GM18498 (cell line): ENCODE results near the gene EXOC8.
A peak's percentile ranks its signal among the peaks of the same experiment; 100 is the strongest.
"Not testable (repeated sequence)": the region's sequence is repeated elsewhere in the genome, so short reads cannot be mapped to it uniquely, and the experiment has no call there.

Experiments used
- ATAC-seq: cut with Tn5 transposase; IDR thresholded peaks from one replicate; pipeline ENCODE4 v1.9.1; 2021; ENCODE audit warnings: mild to moderate bottlenecking, moderate library complexity; ENCODE audit not compliant: unreplicated experiment

EXOC8 gene

DNA sequence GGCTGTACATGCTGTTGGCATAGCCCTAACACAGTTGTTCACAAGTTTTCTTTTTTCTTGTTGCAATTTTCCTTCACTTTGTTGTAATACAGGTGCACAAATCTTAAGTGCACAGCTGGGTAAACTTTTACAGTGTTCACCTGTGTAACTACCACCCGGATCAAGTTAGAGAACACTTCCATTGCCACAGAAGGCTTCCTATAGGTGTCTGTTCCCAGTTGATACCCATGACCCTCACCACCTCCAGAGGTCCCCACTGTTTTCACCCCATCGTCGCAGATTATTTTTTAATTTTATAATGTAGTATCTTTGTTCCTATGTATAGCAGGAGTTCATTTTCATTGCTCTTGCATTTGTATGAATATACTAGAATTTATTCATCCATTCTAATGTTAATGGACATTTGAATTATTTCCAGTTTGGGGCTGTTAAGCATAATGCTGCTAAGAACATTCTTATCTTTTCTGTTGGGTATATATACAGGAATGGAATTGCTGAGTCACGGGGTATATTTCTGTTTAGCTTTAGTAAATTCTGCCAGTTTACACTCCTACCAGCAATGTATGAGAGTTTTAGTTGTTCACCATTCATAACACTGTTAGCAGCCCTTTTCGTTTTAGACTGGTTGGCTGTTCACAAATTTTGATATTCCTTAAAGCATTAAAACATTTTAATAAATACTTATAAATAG, 16.8 kb upstream of the EXOC8 start:
- ATAC-seq, result no peak

DNA sequence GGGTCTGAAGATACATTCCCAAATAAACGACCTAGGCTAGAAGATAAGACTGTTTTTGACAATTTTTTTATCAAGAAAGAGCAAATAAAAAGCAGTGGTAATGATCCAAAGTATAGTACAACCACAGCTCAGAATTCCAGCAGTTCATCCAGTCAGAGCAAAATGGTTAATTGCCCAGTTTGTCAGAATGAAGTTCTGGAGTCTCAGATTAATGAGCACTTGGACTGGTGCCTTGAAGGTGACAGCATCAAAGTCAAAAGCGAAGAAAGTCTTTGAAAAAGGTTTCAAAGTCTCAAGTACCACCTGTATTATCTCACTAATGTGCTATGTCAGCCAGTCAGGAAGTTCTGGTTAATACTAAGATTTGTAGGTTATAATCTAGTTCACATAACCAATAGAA, 15.4 kb upstream of the EXOC8 start:
- ATAC-seq, result no peak

DNA sequence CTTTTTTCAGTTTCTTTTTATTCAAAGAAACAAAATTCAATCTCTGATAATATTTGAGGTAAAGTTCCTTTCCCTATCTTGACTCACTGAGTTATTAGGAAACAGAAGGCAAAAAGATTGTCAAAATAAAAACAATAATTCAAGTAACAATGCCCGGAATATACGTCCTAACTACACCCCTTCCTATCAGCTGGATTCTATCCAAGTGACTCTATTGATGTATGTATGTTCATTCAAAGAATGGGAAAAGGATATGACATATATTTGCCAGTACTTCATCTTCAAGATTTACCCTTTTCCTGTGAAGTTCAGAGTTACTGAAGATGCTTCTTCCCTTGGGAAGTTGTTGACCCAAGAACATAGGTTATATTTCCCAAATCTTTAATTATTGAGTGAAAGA, 14.2 kb upstream of the EXOC8 start:
- ATAC-seq, result no peak

DNA sequence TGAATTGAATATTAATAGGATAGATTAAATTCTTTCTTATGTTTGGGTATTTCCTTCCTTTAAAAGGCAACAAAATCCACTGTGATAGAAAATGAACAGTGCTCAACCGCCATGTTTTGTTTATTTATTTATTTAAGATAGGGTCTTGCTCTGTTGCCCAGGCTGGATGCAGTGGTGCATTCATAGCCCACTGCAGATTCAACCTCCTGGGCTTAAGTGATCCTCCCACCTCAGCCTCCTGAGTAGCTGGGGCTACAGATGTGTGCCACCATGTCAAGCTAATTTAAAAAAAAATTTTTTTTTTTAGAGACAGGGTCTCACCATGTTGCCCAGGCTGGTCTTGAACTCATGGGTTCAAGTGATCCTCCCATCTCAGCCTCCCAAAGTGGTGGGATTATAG, 11.2 kb upstream of the EXOC8 start:
- not testable (repeated sequence) for ATAC-seq

DNA sequence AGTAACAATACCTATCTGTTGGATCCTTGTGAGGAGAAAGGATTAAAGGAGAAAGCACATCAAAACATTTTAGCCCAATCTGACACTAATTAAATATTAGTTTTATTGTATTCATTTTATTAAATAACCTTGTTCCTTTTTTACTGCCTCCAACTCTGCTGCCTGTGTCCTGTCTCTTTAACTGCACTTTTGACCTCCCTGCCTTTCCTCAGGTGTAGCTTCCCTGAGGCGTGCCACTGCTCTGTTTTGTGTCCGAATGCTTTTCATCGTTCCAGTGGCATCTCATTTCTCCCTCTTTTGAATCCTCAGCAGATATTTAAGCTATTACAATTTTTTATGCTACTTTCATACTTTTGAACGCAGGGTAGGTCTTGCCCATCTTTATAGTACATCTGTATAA, 10.8 kb upstream of the EXOC8 start:
- no peak for ATAC-seq

DNA sequence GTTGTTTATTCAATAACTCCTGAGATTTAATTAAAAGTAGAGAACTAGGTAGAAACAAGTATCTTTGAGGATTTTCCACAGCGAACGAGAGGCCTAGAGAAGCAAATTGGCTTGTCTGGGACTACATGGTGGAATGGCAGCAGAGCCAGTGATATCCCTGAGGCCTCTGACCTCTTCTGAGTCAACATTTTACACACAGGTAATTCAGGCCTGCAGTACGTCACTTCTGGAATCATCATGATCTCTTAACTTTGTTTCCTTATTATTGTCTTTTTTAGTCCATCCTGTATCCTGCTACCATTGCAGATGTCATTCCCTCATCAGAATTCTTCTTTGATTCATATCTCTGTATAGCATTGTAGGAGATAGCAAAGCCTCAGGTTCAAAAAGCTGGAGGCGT, 10.3 kb upstream of the EXOC8 start:
- no peak for ATAC-seq

DNA sequence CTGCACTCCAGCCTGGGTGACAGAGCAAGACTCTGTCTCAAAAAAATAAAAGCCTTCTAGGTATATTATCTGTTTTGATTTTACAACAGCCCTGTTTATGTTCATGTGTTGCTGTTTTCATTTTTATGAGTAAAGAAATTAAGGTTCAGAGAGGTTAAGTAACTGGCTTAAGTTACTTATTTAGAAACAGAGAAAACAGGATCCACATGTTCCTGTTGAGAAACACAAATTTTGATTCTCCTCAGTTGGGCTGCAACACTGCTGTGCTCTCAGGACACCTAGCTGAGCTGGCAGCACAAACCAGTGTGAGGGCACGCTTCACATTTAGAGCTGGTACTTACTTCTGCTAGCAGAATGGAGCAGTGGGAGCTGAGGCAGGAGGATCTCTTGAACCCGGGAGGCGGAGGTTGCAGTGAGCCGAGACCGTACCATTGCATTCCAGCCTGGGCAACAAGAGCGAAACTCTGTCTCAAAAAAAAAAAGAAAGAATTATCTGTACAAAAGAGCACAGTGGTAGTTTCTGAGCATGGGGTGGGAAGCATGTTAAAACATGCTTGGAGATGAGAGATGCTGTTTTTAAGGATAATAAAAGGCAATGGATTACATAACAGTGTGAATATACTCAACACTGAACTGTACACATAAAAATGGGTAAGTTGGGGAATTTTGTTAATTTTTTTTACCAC, 2.8 kb upstream of the EXOC8 start:
- no peak for ATAC-seq

DNA sequence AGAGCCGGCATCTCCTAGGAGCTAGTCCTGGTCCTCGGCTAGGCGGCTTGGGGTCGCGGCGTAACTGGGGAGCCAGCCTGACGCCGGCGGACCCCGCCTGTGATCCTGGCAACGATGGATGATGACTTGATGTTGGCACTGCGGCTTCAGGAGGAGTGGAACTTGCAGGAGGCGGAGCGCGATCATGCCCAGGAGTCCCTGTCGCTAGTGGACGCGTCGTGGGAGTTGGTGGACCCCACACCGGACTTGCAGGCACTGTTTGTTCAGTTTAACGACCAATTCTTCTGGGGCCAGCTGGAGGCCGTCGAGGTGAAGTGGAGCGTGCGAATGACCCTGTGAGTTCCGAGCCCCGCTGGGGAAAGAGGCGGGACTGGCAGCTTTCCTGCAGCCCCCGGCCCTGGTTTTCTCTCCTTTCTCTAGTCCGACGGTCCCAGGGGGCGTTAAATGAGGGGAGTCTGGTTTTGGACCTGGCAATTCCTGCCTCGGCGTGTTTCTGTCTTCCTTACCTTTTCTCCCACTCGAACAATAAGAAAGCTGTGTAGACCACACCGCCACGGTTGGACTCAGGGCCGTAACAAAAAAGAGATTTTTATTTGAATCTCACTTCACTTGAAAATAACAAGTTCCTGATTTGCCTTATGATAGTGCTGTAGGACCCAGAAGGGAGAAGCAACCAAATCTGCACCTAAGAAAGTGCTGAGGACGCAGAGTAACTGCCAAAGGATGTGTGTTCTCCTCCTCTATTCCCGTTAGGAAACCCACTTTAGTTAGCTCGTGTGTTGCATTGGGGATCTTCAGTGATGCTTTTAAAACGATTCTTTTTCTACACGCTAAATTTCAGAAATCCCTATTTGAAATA, 847 bp upstream of the EXOC8 start, which contains the start of gene SPRTN:
Gene SPRTN, plus strand, starts transcription at position 24 of the 859 bp plus-strand sequence. Its CDS starts 91 bp downstream, at position 115.
- peak; percentile 10 for ATAC-seq

DNA sequence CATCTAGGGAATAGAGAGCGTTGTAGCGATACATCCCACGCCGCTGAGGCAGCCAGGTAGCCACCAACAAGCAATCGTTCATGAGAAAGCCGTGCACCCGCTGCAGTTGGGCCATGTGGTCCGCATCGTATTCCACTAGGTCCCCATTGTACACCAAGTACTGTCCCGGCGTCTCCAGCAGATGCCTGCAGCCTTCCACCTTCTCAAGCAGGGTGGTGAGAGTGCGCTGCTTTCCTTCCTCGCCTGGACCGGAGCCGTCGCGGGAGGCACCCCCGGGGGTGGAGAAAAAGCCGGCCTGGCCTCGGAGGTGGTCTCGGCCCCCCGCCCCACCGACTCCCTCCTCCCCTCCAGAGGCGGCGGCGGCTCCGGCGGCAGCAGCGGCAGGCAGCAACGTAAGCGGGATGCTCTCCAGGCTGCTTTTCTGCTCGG, 595 bp downstream of the EXOC8 start:
- peak; percentile 1 for ATAC-seq

DNA sequence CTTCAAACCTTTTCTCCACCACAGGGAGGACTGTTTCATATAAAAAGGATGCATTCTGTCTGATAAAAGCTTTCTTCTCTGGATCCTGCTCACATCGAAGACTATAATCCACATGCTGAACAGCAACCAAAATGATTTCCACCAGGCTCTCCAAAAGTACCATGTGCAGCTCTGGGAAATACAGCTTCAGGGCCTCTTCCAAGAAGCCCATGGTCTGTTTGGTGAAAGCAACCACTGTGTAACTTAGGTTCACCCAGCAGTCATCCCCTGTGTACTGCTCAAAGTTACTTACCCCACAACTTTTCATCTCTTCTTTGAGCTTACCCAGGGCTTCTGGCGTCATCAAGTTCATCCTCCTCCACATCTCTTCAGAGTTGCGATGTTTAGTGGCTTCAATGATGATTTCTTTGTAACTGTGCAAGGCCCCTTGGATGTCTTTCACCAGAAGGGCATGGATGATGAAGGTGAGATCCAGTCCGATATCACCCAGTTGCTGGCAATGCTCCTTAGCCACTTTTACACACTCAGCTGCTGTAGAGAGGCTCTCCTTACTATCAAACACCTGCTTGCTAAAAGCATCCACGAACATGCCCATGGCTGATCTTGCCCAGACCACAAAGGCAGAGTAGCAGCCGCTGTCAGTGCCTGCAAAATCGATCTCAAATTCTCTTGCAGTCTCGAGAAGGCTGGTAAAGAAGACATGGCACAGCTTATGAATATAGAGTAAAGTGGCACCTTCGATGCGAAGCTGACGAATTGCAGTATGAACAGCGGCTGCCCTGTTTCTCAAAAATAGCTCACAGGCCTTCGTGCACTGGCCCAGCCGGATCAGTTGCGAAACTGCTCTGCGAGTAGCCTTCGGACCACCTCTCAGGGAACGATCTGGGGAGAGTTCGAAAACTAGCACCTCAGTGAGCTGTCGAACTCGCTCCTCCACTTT, 1.7 kb downstream of the EXOC8 start:
- ATAC-seq, result no peak

DNA sequence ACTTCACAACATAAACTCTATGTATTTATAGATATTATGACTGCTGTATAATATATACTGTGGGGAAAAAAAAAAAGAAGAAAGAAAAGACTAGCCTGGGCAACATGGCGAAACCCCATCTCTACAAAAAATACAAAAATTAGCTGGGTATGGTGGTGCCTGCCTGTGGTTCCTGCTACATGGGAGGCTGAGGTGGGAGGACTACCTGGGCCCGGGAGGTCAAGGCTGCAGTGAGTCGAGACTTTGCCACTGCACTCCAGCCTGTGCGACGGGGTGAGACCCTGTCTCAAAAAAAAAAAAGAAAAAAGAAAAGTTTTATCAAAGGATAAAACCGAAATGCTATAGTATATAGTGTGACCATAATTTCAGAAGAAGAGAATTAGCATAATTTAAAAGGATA, 2.7 kb downstream of the EXOC8 start:
- no peak for ATAC-seq

DNA sequence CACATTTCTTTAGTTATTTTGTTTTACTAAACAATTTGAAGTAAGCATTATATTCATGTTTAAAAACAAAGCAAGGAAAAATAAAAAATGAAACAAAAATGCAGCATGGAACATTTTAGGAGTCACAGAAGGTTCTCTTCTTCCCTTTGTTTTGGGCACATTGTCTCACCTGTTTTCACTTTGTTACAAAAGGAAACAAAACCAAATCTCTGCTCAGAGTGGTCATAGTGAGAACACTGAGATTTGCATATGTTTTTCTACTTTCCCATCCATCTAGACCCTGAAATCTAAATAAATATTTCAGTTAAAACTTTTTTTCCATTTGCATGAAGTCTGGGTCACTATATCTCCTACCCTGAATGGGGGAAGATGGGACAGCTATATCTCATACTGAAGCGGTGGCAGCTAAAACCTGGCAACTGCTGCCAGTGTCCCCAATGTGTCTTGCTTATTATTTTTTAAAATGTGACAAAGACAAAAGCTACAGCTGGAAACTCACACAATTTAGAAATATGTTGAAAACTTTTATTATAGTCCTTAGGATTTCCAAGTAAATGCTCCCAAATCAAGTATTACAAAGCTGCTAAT, 3.5 kb downstream of the EXOC8 start:
- ATAC-seq, result peak; percentile 22

DNA sequence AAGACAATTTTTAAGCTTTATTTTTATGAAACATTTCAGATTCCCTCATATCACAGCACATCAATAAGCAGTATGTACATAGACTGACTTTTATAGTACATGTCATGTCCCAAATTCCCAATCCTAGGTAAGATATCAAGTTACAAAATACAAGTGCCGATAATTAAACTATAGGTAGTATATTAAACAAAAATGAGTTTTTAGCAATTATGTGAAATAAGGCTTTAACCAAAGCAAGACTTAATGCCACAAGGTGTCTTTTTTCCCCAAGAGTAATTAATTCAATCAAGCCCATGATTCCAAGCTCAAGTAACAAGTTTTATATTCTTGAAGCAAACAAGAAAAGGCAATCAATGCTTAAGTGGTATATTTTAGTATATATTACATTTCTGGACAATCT, 4.9 kb downstream of the EXOC8 start:
- no peak for ATAC-seq

DNA sequence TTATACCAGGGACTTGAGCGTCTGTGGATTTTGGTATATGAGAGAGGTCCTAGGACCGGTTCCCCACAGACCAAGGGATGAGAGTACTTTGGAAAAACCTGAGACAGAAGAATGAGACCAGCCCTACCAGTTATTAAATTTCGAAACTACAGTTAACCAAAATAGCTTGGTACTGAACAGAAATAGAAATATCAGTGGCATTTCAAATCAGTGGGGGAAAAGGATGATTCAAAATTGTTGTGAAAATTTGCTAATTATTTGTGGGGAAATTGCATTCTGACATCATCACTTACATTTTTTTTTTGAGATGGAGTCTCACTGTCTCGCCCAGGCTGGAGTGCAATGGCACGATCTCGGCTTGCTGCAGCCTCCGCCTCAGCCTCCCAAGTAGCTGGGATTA, 8.2 kb downstream of the EXOC8 start:
- ATAC-seq, result no peak

DNA sequence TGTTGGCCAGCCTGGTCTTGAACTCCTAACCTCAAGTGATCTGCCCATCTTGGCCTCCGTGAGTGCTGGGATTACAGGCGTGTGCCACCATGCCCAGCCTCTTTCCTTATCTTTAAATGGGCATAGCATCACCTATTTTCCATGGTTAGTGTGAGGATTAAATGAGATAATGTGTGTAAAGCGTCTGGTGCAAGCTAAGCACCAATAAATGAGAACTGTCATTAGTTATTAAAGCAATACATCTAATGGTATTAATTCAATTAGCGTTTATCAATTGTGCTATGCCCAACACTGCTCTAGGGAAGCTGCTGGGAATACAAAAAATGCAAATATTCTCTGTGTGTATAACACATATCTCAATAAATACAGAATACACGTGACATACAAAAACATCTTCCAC, 10.0 kb downstream of the EXOC8 start:
- ATAC-seq, result no peak

DNA sequence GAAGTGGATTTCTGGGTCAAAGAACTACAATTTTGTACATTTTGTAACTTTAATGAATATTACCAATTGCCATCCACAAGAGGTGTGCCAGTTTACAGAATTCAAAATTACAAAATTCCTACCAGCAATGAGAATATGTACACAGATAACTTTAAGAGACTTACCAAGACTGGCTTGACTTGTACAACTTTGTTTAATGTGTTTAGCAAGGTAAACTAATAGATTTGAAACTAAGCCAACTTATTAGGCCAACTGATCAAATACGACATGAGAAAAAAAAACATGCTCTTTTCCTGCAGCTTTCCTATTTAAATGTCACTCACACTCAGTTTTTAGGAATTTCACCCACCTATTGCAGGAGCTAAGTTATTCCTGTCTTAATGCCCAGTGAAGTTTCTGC, 11.4 kb downstream of the EXOC8 start:
- no peak for ATAC-seq

DNA sequence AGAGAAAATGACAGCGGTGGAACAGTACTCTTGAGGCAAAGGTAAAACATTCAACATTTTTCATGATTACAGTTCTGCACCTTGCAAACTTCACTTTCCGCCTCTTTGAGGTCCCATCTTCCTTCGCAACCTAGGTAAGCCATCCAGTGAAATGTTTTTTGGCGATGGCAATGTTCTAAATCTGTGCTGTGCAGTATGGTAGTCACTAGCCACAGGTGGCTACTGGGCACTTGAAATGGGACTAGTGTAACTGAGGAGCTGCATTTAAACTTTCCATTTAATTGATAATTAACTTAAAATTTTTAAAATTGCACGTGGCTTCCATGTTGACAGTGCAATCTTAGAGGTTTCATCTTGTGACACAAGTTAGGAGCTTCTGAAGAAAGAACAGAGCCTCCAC, 13.0 kb downstream of the EXOC8 start:
- ATAC-seq, result no peak

DNA sequence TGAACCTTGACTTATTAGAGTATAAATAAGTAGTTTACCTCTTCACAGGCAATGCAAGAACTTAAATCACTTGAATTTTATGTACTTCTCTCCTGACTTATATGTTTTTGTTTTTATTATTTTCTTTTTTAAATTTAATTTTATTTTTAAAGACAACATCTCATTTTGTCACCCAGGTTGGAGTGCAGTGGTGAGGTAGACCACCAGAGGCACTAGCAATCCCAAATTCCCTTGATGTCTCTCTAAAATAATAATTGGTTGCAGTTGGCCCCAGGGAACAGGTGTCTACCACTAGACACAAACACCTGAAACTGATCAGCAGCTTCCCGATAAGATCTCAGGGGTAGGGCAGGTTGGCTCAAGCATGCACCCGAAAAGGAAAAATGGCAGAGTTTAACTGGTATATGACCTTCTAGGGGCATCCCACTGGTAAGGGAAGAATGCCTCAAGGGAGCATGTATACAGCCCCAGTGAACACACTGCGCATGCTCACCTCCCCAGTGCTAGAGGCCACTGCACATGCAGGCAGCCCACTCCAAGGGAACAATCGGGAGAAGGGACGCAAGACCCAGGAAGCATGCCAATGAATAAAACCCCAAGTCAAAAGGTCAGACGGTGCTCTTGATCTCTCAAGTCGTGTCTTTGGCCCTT, 14.6 kb downstream of the EXOC8 start:
- ATAC-seq, result no peak

DNA sequence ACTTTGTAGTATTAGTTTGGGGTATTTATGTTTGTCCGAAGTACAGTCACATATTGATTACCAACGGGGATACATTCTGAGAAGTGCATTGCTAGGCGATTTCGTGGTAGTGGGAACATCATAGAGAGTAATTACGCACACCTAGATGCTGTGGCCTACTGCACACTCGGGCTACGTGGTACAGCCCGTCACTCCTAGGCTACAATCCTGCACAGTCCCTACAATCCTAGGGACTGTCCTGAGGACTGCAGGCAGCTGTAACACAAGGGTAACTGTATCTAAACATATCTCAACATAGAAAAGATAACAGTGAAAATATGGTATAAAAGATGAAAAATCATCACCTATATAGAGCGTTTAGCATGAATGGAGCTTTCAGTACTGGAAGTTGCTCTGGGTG, 18.6 kb downstream of the EXOC8 start:
- no peak for ATAC-seq

DNA sequence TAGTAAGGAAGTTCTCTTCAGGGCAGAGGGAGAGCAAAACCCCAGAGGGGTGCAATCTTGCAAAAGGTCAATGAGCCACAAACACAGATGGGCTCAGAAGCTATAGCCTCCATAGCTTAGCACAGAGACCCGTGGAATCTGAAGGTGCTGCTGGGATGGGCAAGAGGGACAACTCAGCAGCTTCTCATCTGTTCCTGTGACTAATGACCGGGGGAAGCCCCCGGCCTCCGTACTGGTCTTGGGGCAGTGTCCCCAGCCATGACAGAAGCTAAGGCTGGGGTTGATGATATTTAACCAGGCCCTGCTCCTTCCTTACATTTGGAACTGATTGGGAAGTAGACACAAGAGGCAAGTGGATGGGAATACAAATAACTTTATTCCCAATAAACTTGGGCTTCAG, 19.1 kb downstream of the EXOC8 start:
- no peak for ATAC-seq
